ENCODE measurements around the gene AS3MT.

AS3MT gene

GRCh38 chr10:102904346-102904745 lies 35.1 kb downstream of the AS3MT start:
- no peak overlapping the region for H3K4me3 ChIP-seq
- H3K27me3 ChIP-seq, result no peaks in the 10 kb centered on the region
- H4K20me1 ChIP-seq, result no peaks in the 10 kb centered on the region
- no peaks in the 10 kb centered on the region for H3K4me1 ChIP-seq
- no peak overlapping the region for H3K9ac ChIP-seq
- no peak for TF ChIP-seq Cebpa-rat (IDR thresholded peaks at IDR 0.05)
- no peak overlapping the region for H3K27ac ChIP-seq
- no peak overlapping the region for H3K4me2 ChIP-seq
- peaks cover 0 to 17% (median 3%) of the 10 kb centered on the region in 11 experiments; a peak in 7 of 22 replicates for H3K36me3 ChIP-seq
- no peaks in the 10 kb centered on the region for H3K9me3 ChIP-seq (replicated peaks in 1 of 11)

DNA sequence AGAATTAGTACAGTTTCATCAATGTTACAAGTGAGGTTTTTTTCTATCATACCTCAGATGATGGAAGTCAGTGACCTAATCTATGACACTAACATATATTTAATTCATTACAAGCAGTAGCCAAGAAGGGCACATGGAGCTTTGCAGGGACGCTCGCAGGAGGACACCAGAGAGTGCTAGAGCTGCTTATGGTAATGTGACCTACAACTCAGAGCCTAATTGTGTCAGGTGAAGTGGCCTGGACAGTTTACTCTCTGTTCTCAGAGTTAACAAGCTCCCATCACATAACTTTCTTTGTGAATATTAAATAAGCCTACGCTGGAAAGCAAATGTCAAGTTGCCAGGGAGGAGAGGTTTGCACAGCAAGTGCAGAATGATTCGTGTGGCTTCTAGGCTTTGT lies 37.2 kb downstream of the AS3MT start:
- H3K4me2 ChIP-seq, result no peak overlapping the region
- no peaks in the 10 kb centered on the region; a peak in 1 of 22 replicates for H4K20me1 ChIP-seq
- no peaks in the 10 kb centered on the region for H3K27me3 ChIP-seq
- TF ChIP-seq Cebpa-rat (IDR thresholded peaks at IDR 0.05), result no peak
- no peak overlapping the region for H3K27ac ChIP-seq
- H3K9ac ChIP-seq, result no peak overlapping the region
- no peaks in the 10 kb centered on the region for H3K9me3 ChIP-seq (replicated peaks in 1 of 11)
- no peaks in the 10 kb centered on the region for H3K4me1 ChIP-seq
- H3K4me3 ChIP-seq, result no peak overlapping the region
- peaks cover 0 to 11% (median 0%) of the 10 kb centered on the region in 11 experiments; a peak in 3 of 22 replicates for H3K36me3 ChIP-seq

GRCh38 chr10:102914781-102915180 lies 45.5 kb downstream of the AS3MT start:
- Histone ChIP-seq H3K36me3 (no peaks in the 10 kb centered on the region), H3K9me3 (replicated peaks in 1 of 11) (no peaks in the 10 kb centered on the region), H3K4me3 (no peak overlapping the region), H3K4me1 (peaks cover 13 to 39% (median 17%) of the 10 kb centered on the region in 10 experiments), H4K20me1 (no peaks in the 10 kb centered on the region; a peak in 1 of 22 replicates), H3K27ac (no peak overlapping the region), H3K4me2 (peak overlapping the region in 3 of 11 experiments; percentile 8 to 44 (median 39); a peak in 3 of 22 replicates), H3K9ac (no peak overlapping the region; a peak in 1 of 22 replicates), H3K27me3 (peaks cover 0 to 4% (median 0%) of the 10 kb centered on the region in 11 experiments; a peak in 2 of 22 replicates)
- no peak for TF ChIP-seq Cebpa-rat (IDR thresholded peaks at IDR 0.05)

DNA sequence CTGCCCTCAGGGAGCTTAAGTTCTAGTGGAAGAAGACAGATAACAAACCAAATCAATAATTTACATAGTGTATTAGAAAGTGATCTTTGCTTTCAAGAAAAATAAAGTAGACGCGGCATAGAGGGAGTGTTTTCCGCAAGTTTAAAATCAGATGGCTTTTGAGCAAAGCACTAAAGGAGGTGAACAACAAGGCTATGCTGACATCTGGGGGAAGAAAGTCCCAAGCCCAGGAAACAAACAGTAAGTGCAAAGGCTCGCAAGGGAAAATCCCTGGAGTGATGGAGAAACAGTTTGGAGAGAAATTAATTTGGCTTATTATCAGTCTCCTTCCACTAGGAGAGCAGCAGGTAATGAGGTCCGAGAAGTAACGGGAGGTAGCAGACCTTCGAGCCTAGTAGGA lies 46.9 kb downstream of the AS3MT start:
- TF ChIP-seq Cebpa-rat (IDR thresholded peaks at IDR 0.05), result no peak
- no peaks in the 10 kb centered on the region for H3K36me3 ChIP-seq
- no peaks in the 10 kb centered on the region for H3K9me3 ChIP-seq (replicated peaks in 1 of 11)
- H3K27ac ChIP-seq, result no peak overlapping the region
- H3K4me2 ChIP-seq, result no peak overlapping the region
- no peak overlapping the region for H3K4me3 ChIP-seq
- no peak overlapping the region for H3K9ac ChIP-seq
- no peaks in the 10 kb centered on the region for H4K20me1 ChIP-seq
- H3K4me1 ChIP-seq, result peaks cover 27 to 53% (median 31%) of the 10 kb centered on the region in 10 experiments
- H3K27me3 ChIP-seq, result peaks cover 0 to 4% (median 0%) of the 10 kb centered on the region in 11 experiments; a peak in 2 of 22 replicates

- Histone ChIP-seq H3K4me1 (peaks cover 30 to 54% (median 35%) of the 10 kb centered on the region in 10 experiments), H3K27ac (peak overlapping the region; percentile 49 to 88 (median 79); a peak in 20 of 22 replicates), H3K4me3 (peak overlapping the region; percentile 77 to 96 (median 84)), H4K20me1 (no peaks in the 10 kb centered on the region), H3K4me2 (peak overlapping the region; percentile 80 to 98 (median 94)), H3K9ac (peak overlapping the region; percentile 65 to 90 (median 82)), H3K27me3 (peaks cover 0 to 4% (median 0%) of the 10 kb centered on the region in 11 experiments; a peak in 2 of 22 replicates), H3K9me3 (replicated peaks in 1 of 11) (no peaks in the 10 kb centered on the region), H3K36me3 (no peaks in the 10 kb centered on the region)
- no peak for TF ChIP-seq Cebpa-rat (IDR thresholded peaks at IDR 0.05)
Measured at GRCh38 chr10:102917314-102917961, 48.2 kb downstream of the AS3MT start.

GRCh38 chr10:102917962-102918816 lies 48.9 kb downstream of the AS3MT start, which contains the start of gene CNNM2:
Gene CNNM2, plus strand, starts transcription at chr10:102918294. Its CDS starts 187 bp downstream, at chr10:102918481.
- Histone ChIP-seq H3K4me2 (peak within 1 kb of the TSS; percentile 92 to 99 (median 97)), H3K36me3 (no peaks in the 10 kb centered on the region), H3K27ac (peak within 1 kb of the TSS; percentile 59 to 88 (median 79); a peak in 21 of 22 replicates), H3K4me1 (peaks cover 29 to 54% (median 40%) of the 10 kb centered on the region in 10 experiments), H3K4me3 (peak within 1 kb of the TSS; percentile 77 to 96 (median 84)), H3K27me3 (peaks cover 0 to 4% (median 0%) of the 10 kb centered on the region in 11 experiments; a peak in 2 of 22 replicates), H3K9me3 (replicated peaks in 1 of 11) (no peaks in the 10 kb centered on the region), H4K20me1 (no peaks in the 10 kb centered on the region), H3K9ac (peak within 1 kb of the TSS; percentile 77 to 90 (median 86))
- no peak for TF ChIP-seq Cebpa-rat (IDR thresholded peaks at IDR 0.05)

GRCh38 chr10:102918817-102919245 lies 49.6 kb downstream of the AS3MT start:
- Histone ChIP-seq H4K20me1 (no peaks in the 10 kb centered on the region), H3K27ac (peak overlapping the region; percentile 51 to 88 (median 79); a peak in 21 of 22 replicates), H3K4me1 (peaks cover 29 to 52% (median 40%) of the 10 kb centered on the region in 10 experiments), H3K9me3 (replicated peaks in 1 of 11) (no peaks in the 10 kb centered on the region), H3K4me2 (peak overlapping the region; percentile 92 to 99 (median 96)), H3K4me3 (peak overlapping the region; percentile 77 to 96 (median 84)), H3K36me3 (no peaks in the 10 kb centered on the region), H3K9ac (peak overlapping the region; percentile 77 to 90 (median 86)), H3K27me3 (peaks cover 0 to 4% (median 0%) of the 10 kb centered on the region in 11 experiments; a peak in 2 of 22 replicates)
- TF ChIP-seq Cebpa-rat (IDR thresholded peaks at IDR 0.05), result no peak

DNA sequence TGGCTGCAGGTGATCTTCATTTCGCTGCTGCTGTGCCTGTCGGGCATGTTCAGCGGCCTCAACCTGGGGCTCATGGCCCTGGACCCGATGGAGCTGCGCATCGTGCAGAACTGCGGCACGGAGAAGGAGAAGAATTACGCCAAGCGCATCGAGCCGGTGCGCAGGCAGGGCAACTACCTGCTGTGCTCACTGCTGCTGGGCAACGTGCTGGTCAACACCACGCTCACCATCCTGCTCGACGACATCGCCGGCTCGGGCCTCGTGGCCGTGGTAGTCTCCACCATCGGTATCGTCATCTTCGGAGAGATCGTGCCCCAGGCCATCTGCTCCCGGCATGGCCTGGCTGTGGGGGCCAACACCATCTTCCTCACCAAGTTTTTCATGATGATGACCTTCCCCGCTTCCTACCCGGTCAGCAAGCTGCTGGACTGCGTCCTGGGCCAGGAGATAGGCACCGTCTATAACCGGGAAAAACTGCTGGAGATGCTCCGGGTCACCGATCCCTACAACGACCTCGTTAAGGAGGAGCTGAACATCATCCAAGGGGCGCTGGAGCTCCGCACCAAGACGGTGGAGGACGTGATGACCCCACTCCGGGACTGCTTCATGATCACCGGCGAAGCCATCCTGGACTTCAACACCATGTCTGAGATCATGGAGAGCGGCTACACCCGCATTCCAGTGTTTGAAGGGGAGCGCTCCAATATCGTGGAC lies 50.1 kb downstream of the AS3MT start:
- peak overlapping the region; percentile 77 to 96 (median 84) for H3K4me3 ChIP-seq
- peak overlapping the region in 5 of 11 experiments; percentile 66 to 88 (median 79); a peak in 5 of 22 replicates for H3K27ac ChIP-seq
- peak overlapping the region; percentile 77 to 90 (median 86) for H3K9ac ChIP-seq
- H3K4me2 ChIP-seq, result peak overlapping the region; percentile 92 to 99 (median 96)
- peaks cover 0 to 4% (median 0%) of the 10 kb centered on the region in 11 experiments; a peak in 2 of 22 replicates for H3K27me3 ChIP-seq
- H3K9me3 ChIP-seq (replicated peaks in 1 of 11), result no peaks in the 10 kb centered on the region
- peaks cover 29 to 48% (median 37%) of the 10 kb centered on the region in 10 experiments for H3K4me1 ChIP-seq
- no peak for TF ChIP-seq Cebpa-rat (IDR thresholded peaks at IDR 0.05)
- no peaks in the 10 kb centered on the region for H3K36me3 ChIP-seq
- no peaks in the 10 kb centered on the region for H4K20me1 ChIP-seq

All from BLaER1 treated with 17β-estradiol and CSF1 and Interleukin-3, amounts not matched to agents 10 nM and 100 nM (cell line).